GM12865 (cell line): Measurements from ENCODE around the gene LRP1.
A peak's percentile ranks its signal among the peaks of the same experiment; 100 is the strongest.

Experiments
- DNase-seq: peaks from one replicate; pipeline ENCODE4 v3.0.0; 2010; ENCODE audit warnings: low read depth
- H3K4me3 ChIP-seq: 2 replicates; pipeline ENCODE4 v1.5.1; 2011; ENCODE audit warnings: mild to moderate bottlenecking, low read depth, low read length, control low read depth
- TF ChIP-seq, protein P1 (sequence below): IDR thresholded peaks from 2 replicates; pipeline ENCODE4 v1.5.1; 2011; ENCODE audit warnings: low read length, control low read depth, low read depth, inconsistent platforms; ENCODE audit not compliant: insufficient read depth; ENCODE audit errors: missing control alignments

Gene LRP1

GRCh38 chr12:57209916-57210315 is 81.6 kb downstream of the LRP1 start:
- TF ChIP-seq, protein P1, sequence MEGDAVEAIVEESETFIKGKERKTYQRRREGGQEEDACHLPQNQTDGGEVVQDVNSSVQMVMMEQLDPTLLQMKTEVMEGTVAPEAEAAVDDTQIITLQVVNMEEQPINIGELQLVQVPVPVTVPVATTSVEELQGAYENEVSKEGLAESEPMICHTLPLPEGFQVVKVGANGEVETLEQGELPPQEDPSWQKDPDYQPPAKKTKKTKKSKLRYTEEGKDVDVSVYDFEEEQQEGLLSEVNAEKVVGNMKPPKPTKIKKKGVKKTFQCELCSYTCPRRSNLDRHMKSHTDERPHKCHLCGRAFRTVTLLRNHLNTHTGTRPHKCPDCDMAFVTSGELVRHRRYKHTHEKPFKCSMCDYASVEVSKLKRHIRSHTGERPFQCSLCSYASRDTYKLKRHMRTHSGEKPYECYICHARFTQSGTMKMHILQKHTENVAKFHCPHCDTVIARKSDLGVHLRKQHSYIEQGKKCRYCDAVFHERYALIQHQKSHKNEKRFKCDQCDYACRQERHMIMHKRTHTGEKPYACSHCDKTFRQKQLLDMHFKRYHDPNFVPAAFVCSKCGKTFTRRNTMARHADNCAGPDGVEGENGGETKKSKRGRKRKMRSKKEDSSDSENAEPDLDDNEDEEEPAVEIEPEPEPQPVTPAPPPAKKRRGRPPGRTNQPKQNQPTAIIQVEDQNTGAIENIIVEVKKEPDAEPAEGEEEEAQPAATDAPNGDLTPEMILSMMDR, result no peak
- H3K4me3 ChIP-seq, result no peak overlapping the region
- DNase-seq, result no peak

- no peak overlapping the region for H3K4me3 ChIP-seq
- TF ChIP-seq, protein P1, result no peak
- no peak for DNase-seq
These were observed 82.2 kb downstream of the LRP1 start for GRCh38 chr12:57210461-57210860.

GRCh38 chr12:57210926-57211692 is 82.8 kb downstream of the LRP1 start:
- DNase-seq, result no peak
- TF ChIP-seq, protein P1, result no peak
- no peak overlapping the region for H3K4me3 ChIP-seq

- DNase-seq, result no peak
- TF ChIP-seq, protein P1, result no peak
- no peak overlapping the region for H3K4me3 ChIP-seq
These were observed 83.8 kb downstream of the LRP1 start for GRCh38 chr12:57211791-57212700.

GRCh38 chr12:57212701-57213057 is 84.4 kb downstream of the LRP1 start:
- TF ChIP-seq, protein P1, result no peak
- H3K4me3 ChIP-seq, result no peak overlapping the region

GRCh38 chr12:57213058-57213715 is 84.9 kb downstream of the LRP1 start:
- DNase-seq, result peak; percentile 81
- H3K4me3 ChIP-seq, result no peak overlapping the region
- TF ChIP-seq, protein P1, result peak; percentile 95

More at GRCh38 chr12:57212701-57213057, 84.4 kb downstream of the LRP1 start:
- DNase-seq, result no peak
